Germinal center (tissue), 1 donor: Measurements from ENCODE around the gene TCOF1.
A peak's percentile ranks its signal among the peaks of the same experiment; 100 is the strongest.

Experiments used
- DNase-seq: peaks from one replicate; pipeline ENCODE4 v3.0.0; 2012; ENCODE audit warnings: mixed read lengths, low spot score

The TCOF1 gene

GRCh38 chr5:150428978-150429377 is 71.5 kb downstream of the TCOF1 start:
- DNase-seq = no peak

GRCh38 chr5:150429410-150429873 is 71.9 kb downstream of the TCOF1 start:
- DNase-seq = peak; percentile 74

GRCh38 chr5:150431048-150431447 is 73.6 kb downstream of the TCOF1 start:
- DNase-seq = no peak

DNA sequence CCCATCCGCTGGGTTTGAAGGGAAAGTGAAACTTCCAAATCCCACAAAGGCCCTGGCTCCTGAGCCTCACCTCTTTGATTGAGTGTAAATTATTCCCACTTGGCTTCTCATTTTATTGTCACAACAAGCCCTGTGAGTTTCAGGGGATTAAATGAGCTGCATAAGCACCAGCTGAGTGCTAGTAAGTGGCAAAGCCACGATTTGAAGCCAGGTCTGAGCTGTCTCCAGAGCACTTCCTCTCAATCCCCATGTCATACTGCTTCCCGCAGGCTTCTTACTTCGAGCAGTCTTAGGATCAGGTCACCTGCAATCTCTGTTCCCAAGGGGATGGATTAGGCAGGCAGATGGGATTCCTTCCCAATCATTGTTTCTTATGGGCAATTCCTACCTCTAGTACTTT is 74.1 kb downstream of the TCOF1 start:
- no peak for DNase-seq

GRCh38 chr5:150434464-150434863 is 77.0 kb downstream of the TCOF1 start:
- no peak for DNase-seq

GRCh38 chr5:150436141-150436680 is 78.7 kb downstream of the TCOF1 start:
- peak; percentile 91 for DNase-seq

DNA sequence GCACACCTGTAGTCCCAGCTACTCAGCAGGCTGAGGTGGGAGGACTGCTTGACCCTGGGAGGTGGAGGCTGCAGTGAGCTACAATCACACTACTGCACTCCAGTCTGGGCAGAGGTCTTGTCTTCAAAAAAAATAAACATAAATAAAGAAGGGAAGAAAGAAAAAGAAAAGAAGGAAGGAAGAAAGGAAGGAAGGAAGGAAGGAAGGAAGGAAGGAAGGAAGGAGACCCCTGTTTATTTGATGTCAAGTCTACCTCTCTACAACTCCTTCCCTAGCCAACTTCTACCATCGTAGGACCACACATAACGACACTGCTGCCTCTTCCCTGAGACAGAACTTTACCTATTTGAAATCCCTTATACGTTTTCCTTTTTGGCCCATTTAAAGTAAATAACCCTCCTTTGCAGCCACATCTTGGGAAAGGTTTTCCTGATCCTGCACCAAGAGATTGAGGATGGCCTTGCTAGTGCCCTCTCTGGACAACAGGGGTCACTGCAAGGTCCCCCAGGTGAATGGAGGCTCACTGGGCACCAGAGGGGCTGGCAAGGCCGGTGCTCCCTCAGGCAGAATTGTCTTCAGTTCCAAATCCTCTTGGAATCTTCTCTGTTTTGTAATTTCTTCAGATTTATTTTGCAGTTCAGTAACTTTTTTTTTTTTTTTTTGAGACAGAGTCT is 81.5 kb downstream of the TCOF1 start:
- DNase-seq = no peak

- no peak for DNase-seq
Observed at GRCh38 chr5:150440948-150441812, 83.7 kb downstream of the TCOF1 start.

GRCh38 chr5:150441813-150442698 is 84.6 kb downstream of the TCOF1 start:
- DNase-seq = no peak

- no peak for DNase-seq
Observed at GRCh38 chr5:150442699-150443080, 85.2 kb downstream of the TCOF1 start.

DNA sequence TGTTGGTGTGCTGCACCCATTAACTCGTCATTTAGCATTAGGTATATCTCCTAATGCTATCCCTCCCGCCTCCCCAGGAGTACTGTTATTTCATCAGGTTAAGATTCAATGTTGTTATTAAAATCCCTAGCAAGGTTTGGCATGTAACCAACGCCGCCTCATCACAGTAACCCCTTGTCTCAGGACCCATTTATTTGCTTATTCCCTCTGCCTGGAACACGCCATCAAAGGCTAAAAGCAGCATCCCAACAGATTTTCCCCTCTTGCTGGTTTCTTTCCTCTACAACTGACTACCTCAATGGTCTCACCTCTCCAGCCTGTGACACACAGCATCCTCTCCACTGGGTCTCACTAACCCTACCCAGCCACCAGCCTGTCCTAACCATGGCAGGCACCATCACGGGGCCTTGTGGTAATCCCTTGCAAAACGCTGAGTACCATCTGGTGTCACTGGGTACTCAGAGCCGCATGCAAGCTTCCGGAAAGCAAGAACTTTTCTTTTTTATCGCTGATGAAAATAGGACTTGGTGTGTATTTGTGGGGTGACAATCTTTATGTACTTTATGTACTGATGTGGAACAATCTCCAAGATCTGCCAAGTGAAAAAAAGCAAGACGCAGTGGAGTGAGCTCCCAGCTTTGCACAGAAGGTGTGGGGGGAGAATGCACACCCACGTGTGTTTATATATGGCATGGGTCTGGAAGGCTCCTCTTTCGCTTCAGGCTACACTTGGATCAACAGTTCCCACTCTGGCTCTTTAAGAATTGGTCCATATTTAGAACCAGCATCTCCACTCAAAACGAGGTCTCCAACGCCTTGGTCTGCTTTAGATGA is 86.0 kb downstream of the TCOF1 start:
- no peak for DNase-seq

DNA sequence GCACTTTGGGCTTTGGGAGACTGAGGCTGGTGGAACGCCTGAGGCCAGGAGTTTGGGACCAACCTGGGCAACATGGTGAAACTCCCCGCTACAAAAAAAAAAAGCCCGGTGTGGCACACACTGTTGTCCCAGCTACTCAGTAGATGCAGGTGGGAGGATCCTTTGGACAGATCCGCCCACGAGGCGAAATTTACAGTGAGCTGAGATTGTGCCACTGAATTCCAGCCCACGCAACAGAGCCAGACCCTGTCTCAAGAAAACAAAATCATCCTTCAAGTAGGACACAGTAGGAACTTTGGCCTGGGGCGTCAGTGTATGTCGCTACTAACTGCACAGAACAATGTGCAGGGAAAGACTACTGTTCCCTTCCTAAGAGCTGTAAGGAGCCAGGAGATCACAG is 87.3 kb downstream of the TCOF1 start:
- no peak for DNase-seq

DNA sequence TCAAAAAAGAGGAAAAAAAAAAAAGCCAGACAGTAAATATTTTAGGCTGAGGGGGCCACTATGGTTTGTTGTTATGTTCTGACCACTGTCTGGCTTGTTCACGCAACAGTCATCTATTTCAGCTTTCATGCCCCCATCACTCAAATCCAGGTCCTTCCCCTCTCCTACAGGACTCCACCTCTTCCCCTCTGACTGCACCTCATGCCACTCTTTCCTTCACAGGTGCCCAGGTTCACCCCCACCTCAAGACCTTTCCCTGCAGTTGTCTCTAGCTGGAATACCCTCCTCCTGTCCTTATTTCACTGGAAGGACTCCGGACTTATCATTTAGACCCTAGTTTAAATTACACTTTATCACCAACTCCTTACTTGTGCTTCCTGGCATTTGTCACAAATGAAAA is 88.6 kb downstream of the TCOF1 start:
- no peak for DNase-seq

DNA sequence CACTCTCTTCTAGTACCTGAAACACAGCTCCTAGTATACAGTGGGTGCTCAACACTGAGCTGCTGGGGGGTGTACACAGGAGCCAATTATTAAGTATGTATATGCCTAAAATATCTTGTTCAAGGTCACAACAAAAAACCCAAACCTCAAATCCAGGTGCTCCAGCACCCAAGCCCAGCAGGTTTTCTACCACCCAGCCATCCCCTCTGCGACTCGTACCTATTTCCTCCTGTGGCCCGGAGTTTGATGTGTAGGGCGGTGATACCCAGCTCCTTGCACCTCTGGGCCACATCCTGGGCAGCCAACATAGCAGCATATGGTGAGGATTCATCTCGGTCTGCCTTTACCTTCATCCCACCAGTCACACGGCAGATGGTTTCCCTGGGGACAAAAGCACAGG is 89.1 kb downstream of the TCOF1 start:
- no peak for DNase-seq

DNA sequence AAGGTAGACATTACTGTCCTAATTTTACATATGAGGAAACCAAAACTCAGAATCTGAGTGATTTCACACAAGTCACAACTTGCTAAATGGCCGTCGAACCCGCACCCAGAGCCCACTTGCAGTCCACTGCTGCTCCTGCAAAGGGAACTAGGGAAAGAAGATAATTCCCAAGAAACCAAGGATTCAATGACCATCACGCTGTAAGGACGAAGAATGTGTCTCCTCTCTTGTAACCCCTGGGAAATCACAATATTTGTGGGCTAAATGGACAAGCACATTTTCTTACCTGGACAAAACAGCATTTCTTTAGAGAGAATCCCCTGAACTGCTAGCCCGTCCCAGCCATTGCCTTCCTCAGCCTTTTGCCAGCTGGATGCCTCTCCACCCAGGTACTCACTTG is 89.7 kb downstream of the TCOF1 start:
- DNase-seq = no peak

GRCh38 chr5:150448334-150448733 is 90.8 kb downstream of the TCOF1 start:
- no peak for DNase-seq

DNA sequence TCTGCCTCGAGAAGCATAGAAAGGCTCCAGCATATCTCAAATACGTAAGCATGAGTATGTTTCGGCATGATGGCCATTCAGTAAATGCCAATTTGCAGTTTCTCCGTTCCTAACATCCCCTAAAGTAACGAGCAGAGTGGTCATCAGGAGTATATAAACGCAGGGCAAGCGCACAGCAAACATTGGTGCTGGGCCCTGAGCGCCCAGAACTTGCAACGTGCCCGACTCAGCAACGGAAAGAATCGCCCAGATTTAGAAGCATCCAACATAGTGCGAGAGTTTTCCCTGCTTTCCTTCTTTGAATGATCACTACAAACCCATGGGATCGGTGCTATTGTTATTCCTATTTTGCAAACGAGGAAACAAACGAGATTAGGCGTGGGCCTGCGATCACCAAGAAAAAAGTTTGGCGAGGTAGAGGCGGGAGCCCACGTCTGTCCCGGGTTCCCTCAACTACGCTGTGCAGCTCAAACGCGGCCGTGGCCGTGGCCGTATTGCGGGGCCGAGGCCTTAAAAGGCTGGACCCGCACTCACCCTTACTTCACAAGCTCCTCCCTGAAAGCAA is 91.5 kb downstream of the TCOF1 start:
- DNase-seq = no peak
